ENCODE data around the gene PANX2.

PANX2 gene

GRCh38 chr22:50169181-50169759 is 1.3 kb upstream of the PANX2 start:
- no peak overlapping the region for H3K4me3 ChIP-seq (ENCODE audit: low read length)
- no peak for TF ChIP-seq CTCF (conservative IDR thresholded peaks at IDR 0.05; ENCODE audit: low read length)
- DNase-seq (ENCODE audit: low read depth) = no peak

- no peak for DNase-seq (ENCODE audit: low read depth)
- H3K4me3 ChIP-seq (ENCODE audit: low read length) = 0 out of 2 replicates have a peak overlapping the region, but pooled peaks have one; percentile 12
- TF ChIP-seq CTCF (conservative IDR thresholded peaks at IDR 0.05; ENCODE audit: low read length) = no peak
Measured at GRCh38 chr22:50169774-50170341, 673 bp upstream of the PANX2 start.

- TF ChIP-seq CTCF (conservative IDR thresholded peaks at IDR 0.05; ENCODE audit: low read length) = no peak
- H3K4me3 ChIP-seq (ENCODE audit: low read length) = no peak overlapping the region
- no peak for DNase-seq (ENCODE audit: low read depth)
Measured at GRCh38 chr22:50171319-50171964, 911 bp downstream of the PANX2 start.

GRCh38 chr22:50171965-50172421 is 1.5 kb downstream of the PANX2 start:
- H3K4me3 ChIP-seq (ENCODE audit: low read length) = no peak overlapping the region
- DNase-seq (ENCODE audit: low read depth) = no peak
- TF ChIP-seq CTCF (conservative IDR thresholded peaks at IDR 0.05; ENCODE audit: low read length) = no peak

- DNase-seq (ENCODE audit: low read depth) = no peak
- no peak overlapping the region for H3K4me3 ChIP-seq (ENCODE audit: low read length)
- TF ChIP-seq CTCF (conservative IDR thresholded peaks at IDR 0.05; ENCODE audit: low read length) = no peak
Measured at GRCh38 chr22:50173311-50173982, 2.9 kb downstream of the PANX2 start.

- TF ChIP-seq CTCF (conservative IDR thresholded peaks at IDR 0.05; ENCODE audit: low read length) = no peak
- no peak for DNase-seq (ENCODE audit: low read depth)
- H3K4me3 ChIP-seq (ENCODE audit: low read length) = no peak overlapping the region
Measured at GRCh38 chr22:50173983-50174355, 3.4 kb downstream of the PANX2 start.
